K562 (cell line): Measurements from ENCODE around the gene IL31RA. TPM values are rescaled to one million over a fixed set of nuclear protein-coding genes. Genes with fewer than 3 reads are reported as not detected.

Experiments
- ARID2 ChIP-seq: fragments of 450-650 bp; IDR thresholded peaks from 2 replicates; pipeline ENCODE4 v1.6.1; 2017; ENCODE audit warnings: antibody characterized with exemption, mild to moderate bottlenecking
- ARID3B ChIP-seq: fragments of 250-450 bp; sonication (Bioruptor Pico); IDR thresholded peaks from 2 replicates; pipeline ENCODE4 v1.4.0; 2020; ENCODE audit warnings: borderline replicate concordance
- CTCF ChIP-seq, 3 experiments: IDR thresholded peaks in 2 of 3; conservative IDR thresholded peaks in 1 of 3; 2 replicates each; pipeline ENCODE4 v1.5.1; 2011 to 2012; ENCODE audit warnings: low read length in 3 of 3, mild to moderate bottlenecking in 3 of 3, control low read depth in 2 of 3, improper control_type of control experiment in 1 of 3, inconsistent platforms in 1 of 3, low read depth in 1 of 3, mixed read lengths in 1 of 3, moderate library complexity in 1 of 3; ENCODE audit not compliant: insufficient read depth in 2 of 3
- CTCFL ChIP-seq: IDR thresholded peaks from 2 replicates; pipeline ENCODE4 v1.6.1; 2011; ENCODE audit warnings: borderline replicate concordance, low read depth, mild to moderate bottlenecking, moderate library complexity, low read length; ENCODE audit not compliant: insufficient read depth, poor library complexity, severe bottlenecking
- DEAF1 ChIP-seq: fragments of 450-650 bp; formaldehyde crosslinking; IDR thresholded peaks from 2 replicates; pipeline ENCODE4 v1.4.0; 2020; ENCODE audit warnings: mild to moderate bottlenecking, moderate library complexity
- EWSR1 ChIP-seq: fragments of 450-650 bp; IDR thresholded peaks from 2 replicates; pipeline ENCODE4 v1.6.1; 2018; ENCODE audit warnings: borderline replicate concordance, mild to moderate bottlenecking, low read depth, moderate library complexity; ENCODE audit not compliant: partially characterized antibody
- JUND ChIP-seq, 2 experiments: IDR thresholded peaks; 2 replicates in 1 of 2; 3 replicates in 1 of 2; pipeline ENCODE4 v1.6.1; 2011; ENCODE audit warnings: borderline replicate concordance in 2 of 2, low read depth in 2 of 2, low read length in 2 of 2, improper control_type of control experiment in 1 of 2, missing biosample characterization in 1 of 2, missing genetic modification characterization in 1 of 2, missing genetic modification reagents in 1 of 2
- KLF16 ChIP-seq: IDR thresholded peaks from 2 replicates; pipeline ENCODE4 v1.6.1; 2016; ENCODE audit warnings: antibody characterized with exemption
- NCOA2 ChIP-seq, 2 experiments: fragments of 450-650 bp; IDR thresholded peaks; 2 replicates each; pipeline ENCODE4 v1.6.1; 2018; ENCODE audit warnings: mild to moderate bottlenecking in 2 of 2, moderate library complexity in 1 of 2; ENCODE audit not compliant: partially characterized antibody in 2 of 2
- RAD21 ChIP-seq, 2 experiments: fragments of 250-450 bp in 1 of 2; fragments of 450-650 bp in 1 of 2; sonication (Bioruptor Pico) in 1 of 2; formaldehyde crosslinking in 1 of 2; IDR thresholded peaks in 1 of 2; conservative IDR thresholded peaks in 1 of 2; 2 replicates each; pipeline versions ENCODE4 v1.4.0 to v1.8.0; 2020 to 2022; ENCODE audit warnings: mild to moderate bottlenecking in 2 of 2, moderate library complexity in 1 of 2
- RCOR1 ChIP-seq, 2 experiments: IDR thresholded peaks; 2 replicates each; pipeline ENCODE4 v1.6.1; 2012; ENCODE audit warnings: low read depth in 2 of 2, low read length in 2 of 2, borderline replicate concordance in 1 of 2, improper control_type of control experiment in 1 of 2
- RNF219 ChIP-seq: fragments of 250-450 bp; sonication (Bioruptor Pico); IDR thresholded peaks from 2 replicates; pipeline ENCODE4 v1.5.0; 2022; ENCODE audit warnings: mild to moderate bottlenecking
- SMC3 ChIP-seq: conservative IDR thresholded peaks from 2 replicates; pipeline ENCODE4 v1.6.1; 2011; ENCODE audit warnings: low read depth, low read length, improper control_type of control experiment; ENCODE audit not compliant: insufficient read depth
- STAG1 ChIP-seq: sonication (generic); formaldehyde crosslinking; IDR thresholded peaks from 2 replicates; pipeline ENCODE4 v1.5.0; 2020; ENCODE audit warnings: missing genetic modification reagents, borderline replicate concordance
- polyA plus RNA-seq, 8 experiments: library from polyadenylated mRNA; depleted of rRNA in 4 of 8; stranded (reverse) in 5 of 8; unstranded in 3 of 8; fragments of >200 nt; fragmentation: Nextera tagmentation in 2 of 8; fragmentation: Illumina TruSeq in 1 of 8; extraction: Ambion mirVana in 2 of 8; extraction: Trizol in 1 of 8; gene quantifications; 2 replicates each; pipeline versions ENCODE4 v1.2.1 to v1.2.3, GENCODE V29; 2011 to 2014; ENCODE audit warnings: inconsistent platforms in 1 of 8, missing spikeins in 1 of 8
- total RNA-seq, 7 experiments: library from RNA; depleted of rRNA in 6 of 7; stranded (reverse); fragments of >200 nt in 6 of 7; fragmentation: Illumina TruSeq in 2 of 7; extraction: Trizol in 2 of 7; gene quantifications; 2 replicates each; pipeline versions ENCODE4 v1.2.1 to v1.2.3, GENCODE V29; 2011 to 2021; ENCODE audit warnings: low replicate concordance in 1 of 7

The IL31RA gene
- total and polyA plus RNA-seq, 9 of the 15 experiments (the other 6 are each of a cell fraction or from before 2014, with no cell fraction given) = not detected

GRCh38 chr5:55936100-55936693 lies 85.0 kb downstream of the IL31RA start (continued):
- TF ChIP-seq RNF219 (CRISPR knock-in tag) (no peak), RCOR1 (IDR thresholded peaks at IDR 0.05; ENCODE audit: borderline replicate concordance in 1 of 2, low read depth in 2 of 2, low read length in 2 of 2) (peak in 1 of 2 experiments; percentile 78; a peak in 1 of 4 replicates), ARID2 (peak; percentile 54; the same call in 1 of the 2 replicates), NCOA2 (IDR thresholded peaks at IDR 0.05; ENCODE audit: partially characterized antibody in 2 of 2) (peak in 1 of 2 experiments; percentile 7), JUND (IDR thresholded peaks at IDR 0.05; ENCODE audit: borderline replicate concordance, low read depth, low read length) (0 out of 2 replicates have a peak, but pooled peaks have one; percentile 5), JUND (tag; IDR thresholded peaks at IDR 0.05; ENCODE audit: borderline replicate concordance, low read depth, low read length) (no peak), STAG1 (CRISPR knock-in tag) (peak; percentile 84; the same call in 1 of the 2 replicates), SMC3 (peak; percentile 96), ARID3B (CRISPR knock-in tag) (no peak), CTCFL (peak; percentile 41), CTCF (IDR thresholded peaks at IDR 0.05 in 2 of 3, conservative IDR thresholded peaks at IDR 0.05 in 1 of 3; ENCODE audit: insufficient read depth in 2 of 3, low read depth in 1 of 3, low read length in 3 of 3) (peak; percentile 91 to 97 (median 97)), KLF16 (0 out of 2 replicates have a peak, but pooled peaks have one; percentile 20), RAD21 (CRISPR knock-in tag; conservative IDR thresholded peaks at IDR 0.05 in 1 of 2, IDR thresholded peaks at IDR 0.05 in 1 of 2) (peak; percentile 87), DEAF1 (CRISPR knock-in tag) (peak; percentile 77), EWSR1 (no peak)
